B cell (primary cell): ENCODE data around the gene ZNF574. TPM values are rescaled to one million over a fixed set of nuclear protein-coding genes. Genes with fewer than 3 reads are reported as not detected.

Experiments
- ATAC-seq: fragments of 200-7000 bp; cut with Tn5 transposase; one replicate; pipeline ENCODE4 v1.10.0; 2021; ENCODE audit warnings: low read depth, mild to moderate bottlenecking, moderate number of reproducible peaks, moderate library complexity
- CTCF ChIA-PET: fragments of 350-600 bp; sonication (Branson Sonifier 250); formaldehyde crosslinking; loops from one replicate; lab custom pipeline; 2021; ENCODE audit warnings: antibody characterized with exemption, inconsistent platforms; lab: Charles Lee
- POLR2A ChIA-PET: fragments of 350-600 bp; sonication (Branson Sonifier 250); formaldehyde crosslinking; loops from one replicate; lab custom pipeline; 2021; ENCODE audit warnings: antibody characterized with exemption; lab: Charles Lee
- DNase-seq: peaks from one replicate; pipeline ENCODE4 v3.0.0; 2013
- H2AFZ ChIP-seq: 2 replicates; pipeline ENCODE4 v1.6.1; 2012; ENCODE audit warnings: mild to moderate bottlenecking, low read depth, low read length; ENCODE audit not compliant: insufficient read depth, poor library complexity, severe bottlenecking
- H3K27ac ChIP-seq, 2 donors: 1 replicate in 1 of 2; 2 replicates in 1 of 2; pipeline ENCODE4 v1.5.1; 2012 to 2013; ENCODE audit warnings: low read length in 2 of 2, mild to moderate bottlenecking in 2 of 2, moderate library complexity in 1 of 2
- H3K27me3 ChIP-seq, 4 experiments: fragments of 200-600 bp in 1 of 4; sonication (generic) in 1 of 4; replicated peaks in 1 of 4; 1 replicate in 2 of 4; 2 replicates in 2 of 4; pipeline versions ENCODE4 v1.6.1 to v1.7.0; 2013 to 2016; ENCODE audit warnings: low read length in 3 of 4, mild to moderate bottlenecking in 2 of 4, mixed read lengths in 1 of 4, moderate library complexity in 1 of 4; ENCODE audit not compliant: insufficient read depth in 4 of 4, control insufficient read depth in 3 of 4; ENCODE audit errors: control extremely low read depth in 1 of 4
- H3K36me3 ChIP-seq, 2 experiments: replicated peaks in 1 of 2; 1 replicate in 1 of 2; 2 replicates in 1 of 2; pipeline versions ENCODE4 v1.6.1 to v1.7.1; 2013; ENCODE audit warnings: low read length in 1 of 2; ENCODE audit not compliant: insufficient read depth in 2 of 2, control insufficient read depth in 1 of 2; ENCODE audit errors: control extremely low read depth in 1 of 2, extremely low read depth in 1 of 2
- H3K4me1 ChIP-seq, 2 donors: fragments of 200-600 bp in 1 of 2; sonication (generic) in 1 of 2; 1 replicate in 1 of 2; 2 replicates in 1 of 2; pipeline versions ENCODE4 v1.5.1 to v1.6.1; 2013 to 2017; ENCODE audit warnings: low read length in 2 of 2; ENCODE audit not compliant: control insufficient read depth in 2 of 2, insufficient read depth in 2 of 2
- H3K4me2 ChIP-seq: replicated peaks from 2 replicates; pipeline ENCODE3; 2012; ENCODE audit warnings: mild to moderate bottlenecking, low read depth, low read length; ENCODE audit not compliant: poor library complexity, severe bottlenecking
- H3K4me3 ChIP-seq, 5 experiments: fragments of 200-600 bp in 1 of 5; sonication (generic) in 1 of 5; 1 replicate in 3 of 5; 2 replicates in 2 of 5; pipeline versions ENCODE4 v1.5.1 to v1.7.0; 2011 to 2016; ENCODE audit warnings: low read length in 4 of 5, mild to moderate bottlenecking in 4 of 5, low read depth in 2 of 5, control low read depth in 1 of 5, moderate library complexity in 1 of 5; ENCODE audit not compliant: insufficient read depth in 1 of 5; ENCODE audit errors: control extremely low read depth in 1 of 5, extremely low read depth in 1 of 5
- H3K79me2 ChIP-seq: fragments of 200-600 bp; sonication (generic); one replicate; pipeline ENCODE4 v1.6.0; 2016; ENCODE audit warnings: low read length; ENCODE audit not compliant: control insufficient read depth, insufficient read depth
- H3K9ac ChIP-seq: fragments of 200-600 bp; sonication (generic); 2 replicates; pipeline ENCODE4 v1.6.1; 2017; ENCODE audit warnings: mild to moderate bottlenecking, low read length, moderate library complexity
- H3K9me3 ChIP-seq, 3 donors: one replicate each; pipeline versions ENCODE4 v1.6.1 to v1.7.1; 2013; ENCODE audit warnings: low read length in 2 of 3; ENCODE audit not compliant: control insufficient read depth in 2 of 3, insufficient read depth in 1 of 3; ENCODE audit errors: control extremely low read depth in 1 of 3
- H4K20me1 ChIP-seq: 2 replicates; pipeline ENCODE4 v1.6.0; 2012; ENCODE audit warnings: mild to moderate bottlenecking, low read length; ENCODE audit not compliant: insufficient read depth, control insufficient read depth, poor library complexity, severe bottlenecking
- H3K27ac Mint-ChIP-seq: one replicate; pipeline ENCODE4 v1.8.0; 2021; ENCODE audit warnings: mixed read lengths
- H3K27me3 Mint-ChIP-seq: one replicate; pipeline ENCODE4 v1.8.0; 2021; ENCODE audit warnings: mixed read lengths
- H3K4me1 Mint-ChIP-seq: one replicate; pipeline ENCODE4 v1.8.0; 2021; ENCODE audit warnings: mixed read lengths
- H3K4me3 Mint-ChIP-seq: one replicate; pipeline ENCODE4 v1.8.0; 2021; ENCODE audit warnings: mixed read lengths
- H3K9me3 Mint-ChIP-seq: one replicate; pipeline ENCODE4 v1.8.0; 2022; ENCODE audit warnings: mixed read lengths; ENCODE audit not compliant: insufficient read depth
- CTCF ChIP-seq: fragments of 200-600 bp; IDR thresholded peaks from one replicate; pipeline ENCODE4 v1.8.0; 2022; ENCODE audit warnings: antibody characterized with exemption, mild to moderate bottlenecking
- EZH2 ChIP-seq: IDR thresholded peaks from 2 replicates; pipeline ENCODE4 v1.6.1; 2012; ENCODE audit warnings: borderline replicate concordance, low read depth, mild to moderate bottlenecking, moderate library complexity, low read length; ENCODE audit not compliant: insufficient read depth, poor library complexity, severe bottlenecking
- WGBS: methylation state at CpG from one replicate; pipeline ENCODE4 v1.1.5; 2013; ENCODE audit warnings: missing lambda C conversion rate; ENCODE audit not compliant: insufficient coverage; 5-methylcytosine and 5-hydroxymethylcytosine counted together
- intact Hi-C: fragments of 100-400 bp; cut with micrococcal nuclease; formaldehyde crosslinking; loops from one replicate; pipeline ENCODE4 v1.10.0; 2022
- polyA plus RNA-seq: library from polyadenylated mRNA; depleted of rRNA; stranded (reverse); fragments of >200 nt; gene quantifications from 2 replicates; pipeline ENCODE4 v1.2.3, GENCODE V29; 2012
- total RNA-seq, 2 donors: library from RNA; stranded (reverse); fragments of 120-200 nt in 1 of 2; gene quantifications; 1 replicate in 1 of 2; 2 replicates in 1 of 2; pipeline versions ENCODE4 v1.2.3 to v1.2.4, GENCODE V29; 2013 to 2022

The ZNF574 gene
- total and polyA plus RNA-seq, 2 donors (not counting 1 experiment from before 2014, with no cell fraction given): 27.4 to 29.1 TPM

DNA sequence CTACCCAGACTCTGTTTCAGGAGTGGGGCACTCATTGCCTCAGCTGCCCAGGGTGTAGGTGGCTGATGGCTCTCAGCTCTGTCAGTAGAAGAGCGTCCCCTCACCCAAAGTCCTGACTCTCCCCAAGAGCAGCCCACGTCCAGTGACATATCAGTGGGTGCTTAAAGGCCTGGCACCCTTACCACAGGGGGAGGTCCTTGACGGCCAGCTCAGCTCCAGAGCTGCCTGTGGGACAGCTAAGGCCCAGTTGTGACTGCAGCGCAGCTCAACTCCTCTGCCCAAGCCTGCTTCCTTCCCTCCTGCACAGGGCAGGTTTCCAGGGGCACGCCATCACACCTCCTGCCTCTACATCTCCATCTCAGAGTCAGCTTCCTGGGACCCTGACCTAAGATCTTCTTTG, 38.3 kb upstream of the ZNF574 start:
- Histone ChIP-seq H3K79me2 (no peaks in the 10 kb centered on the region), H3K4me1 (peaks cover 0 to 5% of the 10 kb centered on the region in 2 donors), H4K20me1 (no peaks in the 10 kb centered on the region), H3K27me3 (no peaks in the 10 kb centered on the region), H3K9me3 (no peaks in the 10 kb centered on the region), H3K4me3 (no peak overlapping the region), H3K4me2 (no peak overlapping the region), H3K27ac (no peak overlapping the region), H3K9ac (no peak overlapping the region), H2AFZ (no peak overlapping the region), H3K36me3 (no peaks in the 10 kb centered on the region)
- intact Hi-C loops: no loop called here
- no peak overlapping the region for H3K27ac Mint-ChIP-seq
- peaks cover 6% of the 10 kb centered on the region for H3K4me1 Mint-ChIP-seq
- H3K9me3 Mint-ChIP-seq: no peaks in the 10 kb centered on the region
- DNase-seq (no peak), ATAC-seq (no peak)
- TF ChIP-seq EZH2 (no peak), CTCF (no peak)
- CTCF ChIA-PET: interaction anchor here (1.0 to 1.6 kb wide), 2 partner anchors 9 to 87 kb away, joined by 3 to 5 read pairs; no protein-coding TSS in a partner anchor
- H3K27me3 Mint-ChIP-seq: no peaks in the 10 kb centered on the region
- no peak overlapping the region for H3K4me3 Mint-ChIP-seq
- 92% methylated on average over 4 of the region's 5 CpGs for WGBS
- POLR2A ChIA-PET: no interaction called here

- Histone ChIP-seq H3K27ac (no peak overlapping the region), H3K4me3 (no peak overlapping the region), H3K4me1 (peaks cover 0 to 5% of the 10 kb centered on the region in 2 donors), H3K36me3 (no peaks in the 10 kb centered on the region), H3K9ac (no peak overlapping the region), H3K79me2 (no peaks in the 10 kb centered on the region), H2AFZ (no peak overlapping the region), H3K9me3 (no peaks in the 10 kb centered on the region), H4K20me1 (no peaks in the 10 kb centered on the region), H3K27me3 (no peaks in the 10 kb centered on the region), H3K4me2 (no peak overlapping the region)
- ChIA-PET CTCF (interaction anchor here (0.6 to 1.6 kb wide), 3 partner anchors 8 to 71 kb away, joined by 3 to 5 read pairs (median 3); no protein-coding TSS in a partner anchor), POLR2A (no interaction called here)
- DNase-seq (no peak), ATAC-seq (no peak)
- no peak overlapping the region for H3K27ac Mint-ChIP-seq
- WGBS: 96% methylated on average over 6 of the region's 6 CpGs
- TF ChIP-seq EZH2 (no peak), CTCF (no peak)
- no peaks in the 10 kb centered on the region for H3K9me3 Mint-ChIP-seq
- intact Hi-C loops: no loop called here
- H3K27me3 Mint-ChIP-seq: no peaks in the 10 kb centered on the region
- H3K4me3 Mint-ChIP-seq: no peak overlapping the region
- peaks cover 6% of the 10 kb centered on the region for H3K4me1 Mint-ChIP-seq
These were observed 37.3 kb upstream of the ZNF574 start for GRCh38 chr19:42038666-42039065.
